GM12891 (cell line): Measurements from ENCODE around the gene ITGA7.

Source experiments
- DNase-seq: peaks from one replicate; pipeline ENCODE4 v3.0.0; 2011; ENCODE audit warnings: low spot score; ENCODE audit not compliant: insufficient read length
- FAIRE-seq: peaks from 2 replicates; lab custom pipeline; 2011; peaks lifted over from hg19 to GRCh38; lab: Jason Lieb, UNC
- PAX5 ChIP-seq: IDR thresholded peaks from 2 replicates; pipeline ENCODE4 v1.6.1; 2011; ENCODE audit warnings: low read length, moderate library complexity, mild to moderate bottlenecking; ENCODE audit not compliant: insufficient read depth, severe bottlenecking
- POLR2A ChIP-seq: IDR thresholded peaks from 2 replicates; pipeline ENCODE4 v1.6.1; 2011; ENCODE audit warnings: low read depth, low read length, control low read depth
- POLR2AphosphoS5 ChIP-seq: IDR thresholded peaks from 2 replicates; pipeline ENCODE4 v1.6.1; 2011; ENCODE audit warnings: low read depth, low read length, control low read depth
- POU2F2 ChIP-seq: IDR thresholded peaks from 2 replicates; pipeline ENCODE4 v1.6.1; 2011; ENCODE audit warnings: low read depth, mild to moderate bottlenecking, control low read depth, low read length, moderate library complexity
- SPI1 ChIP-seq: IDR thresholded peaks from 2 replicates; pipeline ENCODE4 v1.6.1; 2011; ENCODE audit warnings: low read depth, low read length, control low read depth
- TAF1 ChIP-seq: IDR thresholded peaks from 2 replicates; pipeline ENCODE4 v1.6.1; 2011; ENCODE audit warnings: low read depth, low read length, control low read depth

Gene ITGA7

DNA sequence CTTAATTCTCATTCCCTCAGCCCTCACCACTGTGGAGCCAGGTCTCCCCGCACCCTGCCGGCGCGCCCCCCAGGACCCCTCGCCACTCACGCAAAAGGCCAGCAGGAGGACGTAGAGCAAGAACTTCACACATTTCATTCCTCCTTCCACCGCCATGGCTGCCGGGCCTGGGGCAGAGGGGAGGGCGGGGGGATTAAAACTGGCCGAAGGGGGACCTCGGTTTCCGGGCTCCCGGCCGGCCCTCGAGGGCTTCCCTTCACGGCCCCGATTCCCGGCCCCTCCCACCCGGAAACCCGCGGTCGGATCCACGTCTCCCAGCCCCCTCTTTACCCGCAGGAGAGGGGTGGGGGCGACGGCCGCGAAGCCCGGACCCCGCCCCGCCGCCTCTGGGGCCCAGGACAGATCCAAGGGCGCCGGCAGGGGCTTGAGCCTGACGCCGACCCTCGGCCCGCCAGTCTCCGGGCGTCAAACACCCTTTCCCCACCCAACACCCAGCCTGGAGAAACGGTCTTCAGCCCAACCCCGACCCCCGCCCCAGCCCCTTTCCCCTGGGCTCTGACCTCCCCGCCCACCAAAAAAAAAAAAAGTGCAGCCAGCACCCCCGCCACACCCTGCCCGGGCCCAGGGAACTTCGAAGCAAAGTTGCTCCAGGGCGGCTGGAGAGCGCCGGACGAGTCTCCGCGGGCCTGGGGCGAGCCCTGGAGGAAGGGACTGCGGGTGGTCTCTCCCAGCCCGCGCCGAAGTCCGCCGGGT lies 20.7 kb upstream of the ITGA7 start:
- FAIRE-seq (no peak), DNase-seq (no peak)
- TF ChIP-seq POLR2AphosphoS5 (no peak), POU2F2 (no peak), TAF1 (no peak), POLR2A (no peak), SPI1 (no peak), PAX5 (no peak)

DNA sequence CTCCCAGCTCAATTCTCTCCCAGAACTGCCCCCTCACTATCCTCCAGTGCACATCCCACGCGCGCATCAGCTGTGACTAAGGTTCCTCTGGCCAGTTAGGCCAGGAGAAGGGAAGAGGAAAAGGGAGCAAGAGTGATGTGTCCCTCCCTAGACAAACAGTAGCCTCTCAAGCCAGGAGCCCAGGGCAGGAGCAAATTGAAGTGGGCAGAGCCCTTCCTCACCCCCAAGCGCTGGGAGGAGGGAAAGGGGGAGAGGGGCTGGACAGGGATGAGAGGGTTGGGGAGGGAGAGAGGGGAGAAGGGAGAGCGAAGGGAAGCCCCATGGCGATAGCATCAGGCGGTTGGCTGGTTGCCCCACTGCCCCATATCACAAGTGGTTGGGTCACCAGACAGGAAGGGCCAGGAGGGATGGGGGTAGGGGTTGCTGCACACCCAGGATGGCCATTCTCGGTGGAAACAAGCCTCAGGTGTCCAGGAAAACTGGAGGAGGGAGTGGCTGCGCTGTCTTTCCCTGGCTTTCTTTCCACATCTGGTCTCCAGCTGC lies 20.0 kb upstream of the ITGA7 start:
- FAIRE-seq: no peak

GRCh38 chr12:55726971-55727370 lies 19.3 kb upstream of the ITGA7 start:
- no peak for FAIRE-seq
- DNase-seq: no peak
- TF ChIP-seq TAF1 (no peak), SPI1 (no peak), POLR2AphosphoS5 (no peak), POLR2A (no peak), POU2F2 (no peak), PAX5 (no peak)

More for the DNA sequence above, 20.0 kb upstream of the ITGA7 start:
- DNase-seq: no peak
- TF ChIP-seq TAF1 (no peak), SPI1 (no peak), PAX5 (no peak), POU2F2 (no peak), POLR2AphosphoS5 (no peak), POLR2A (no peak)

GRCh38 chr12:55725556-55725955 lies 17.9 kb upstream of the ITGA7 start:
- TF ChIP-seq POU2F2 (no peak), POLR2AphosphoS5 (0 out of 2 replicates have a peak, but pooled peaks have one; percentile 13)
- no peak for DNase-seq
- no peak for FAIRE-seq

DNA sequence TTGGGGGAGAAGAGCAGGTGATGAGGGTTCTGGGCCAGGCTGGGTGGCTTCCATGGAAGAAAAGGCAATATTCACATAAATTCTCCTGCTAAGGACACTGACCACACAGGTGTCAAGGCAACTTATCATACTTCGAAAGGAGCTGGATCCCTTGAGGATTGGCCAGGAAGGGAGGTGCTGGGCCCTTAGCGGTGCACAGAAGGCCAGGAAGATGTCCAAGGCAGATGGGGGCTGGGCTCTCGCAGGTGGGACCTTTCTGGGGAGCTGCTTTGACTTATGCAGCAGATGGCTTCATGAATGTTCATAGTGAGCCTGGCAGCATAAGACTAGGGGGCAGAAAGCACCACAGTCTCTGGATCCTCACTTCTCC lies 17.2 kb upstream of the ITGA7 start:
- no peak for TF ChIP-seq POLR2AphosphoS5
- TF ChIP-seq TAF1: no peak
- no peak for TF ChIP-seq POU2F2
- TF ChIP-seq PAX5: no peak
- no peak for TF ChIP-seq SPI1
- TF ChIP-seq POLR2A: no peak
- no peak for DNase-seq
- FAIRE-seq: no peak

DNA sequence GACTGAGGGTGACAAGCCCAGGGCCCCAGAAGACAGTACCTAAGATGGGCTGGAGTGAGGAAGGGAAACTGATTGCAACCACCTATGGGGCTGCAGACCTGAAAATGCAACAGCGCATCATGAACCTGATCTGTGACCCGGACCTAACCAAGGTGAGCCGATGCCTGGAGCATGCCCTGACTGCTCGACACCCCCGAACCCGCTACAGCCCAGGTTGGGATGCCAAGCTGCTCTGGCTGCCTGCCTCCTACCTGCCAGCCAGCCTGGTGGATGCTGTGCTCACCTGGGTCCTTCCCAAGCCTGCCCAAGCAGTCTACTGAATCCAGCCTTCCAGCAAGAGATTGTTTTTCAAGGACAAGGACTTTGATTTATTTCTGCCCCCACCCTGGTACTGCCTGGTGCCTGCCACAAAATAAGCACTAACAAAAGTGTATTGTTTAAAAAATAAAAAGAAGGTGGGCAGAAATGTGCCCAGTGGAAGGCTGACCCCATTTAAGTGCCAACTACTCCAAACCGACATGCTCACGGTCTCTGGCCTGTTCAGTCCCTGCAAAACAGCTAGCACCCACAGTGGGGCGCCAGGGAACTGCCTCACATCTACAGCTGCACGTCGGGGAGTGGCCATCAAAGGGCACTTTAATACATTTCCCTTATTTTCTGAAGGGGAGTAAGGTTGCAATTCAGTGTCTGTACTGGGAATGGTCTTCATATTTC lies 16.7 kb upstream of the ITGA7 start:
- FAIRE-seq (peak; percentile 52), DNase-seq (no peak)

GRCh38 chr12:55723516-55724225 lies 16.0 kb upstream of the ITGA7 start:
- TF ChIP-seq POLR2AphosphoS5 (no peak), PAX5 (no peak), POLR2A (no peak), SPI1 (no peak), TAF1 (no peak), POU2F2 (no peak)
- FAIRE-seq: no peak

More for the DNA sequence above, 16.7 kb upstream of the ITGA7 start:
- TF ChIP-seq TAF1 (no peak), PAX5 (no peak), POLR2A (no peak), SPI1 (no peak), POU2F2 (no peak), POLR2AphosphoS5 (no peak; the same call in 1 of the 2 replicates)

GRCh38 chr12:55722948-55723347 lies 15.2 kb upstream of the ITGA7 start:
- FAIRE-seq: no peak
- TF ChIP-seq PAX5 (no peak), POLR2AphosphoS5 (no peak), POLR2A (no peak)
- no peak for DNase-seq

More at GRCh38 chr12:55723516-55724225, 16.0 kb upstream of the ITGA7 start:
- no peak for DNase-seq

- no peak for DNase-seq
- FAIRE-seq: no peak
- no peak for TF ChIP-seq SPI1
- TF ChIP-seq TAF1: no peak
- TF ChIP-seq PAX5: no peak
- TF ChIP-seq POLR2AphosphoS5: no peak
- TF ChIP-seq POU2F2: no peak
- TF ChIP-seq POLR2A: no peak
Measured at GRCh38 chr12:55721601-55722213, 14.0 kb upstream of the ITGA7 start.
